PC-9 (cell line): ENCODE results near the gene OR5W2. TPM values are rescaled to one million over a fixed set of nuclear protein-coding genes. Genes with fewer than 3 reads are reported as not detected.

Experiments used
- Bru-seq: library from RNA; stranded (reverse); fragments of 400-500 nt; gene quantifications from one replicate; lab custom pipeline; 2021; lab: Mats Ljungman, UMichigan
- BruChase-seq, 2 experiments: library from RNA; stranded (reverse); fragments of 400-500 nt; gene quantifications; one replicate each; lab custom pipeline; 2021; lab: Mats Ljungman, UMichigan
- BruUV-seq: library from RNA; stranded (reverse); fragments of 400-500 nt; replicated peaks from 2 replicates; lab custom pipeline; 2021; lab: Mats Ljungman, UMichigan
- CTCF ChIA-PET: fragments of 300-600 bp; sonication (Branson Sonifier 250); formaldehyde crosslinking; loops from one replicate; lab custom pipeline; 2022; ENCODE audit warnings: antibody characterized with exemption; lab: Charles Lee
- POLR2A ChIA-PET: fragments of 300-600 bp; sonication (Branson Sonifier 250); formaldehyde crosslinking; loops from one replicate; lab custom pipeline; 2022; ENCODE audit warnings: antibody characterized with exemption; ENCODE audit not compliant: unreplicated experiment; lab: Charles Lee
- DNase-seq, 2 experiments: peaks; one replicate each; pipeline versions ENCODE4 v3.0.0 to v3.0.0-alpha.2; 2015 to 2022; ENCODE audit warnings: mixed read lengths in 1 of 2
- H2AFZ ChIP-seq: fragments of 200-600 bp; sonication (generic); 2 replicates; pipeline ENCODE4 v1.8.1; 2017; ENCODE audit warnings: antibody characterized with exemption
- H3F3A ChIP-seq: fragments of 200-600 bp; sonication (generic); 2 replicates; pipeline ENCODE4 v1.8.1; 2017; ENCODE audit warnings: antibody characterized with exemption, mild to moderate bottlenecking, low read depth; ENCODE audit not compliant: insufficient read depth
- H3K27ac ChIP-seq: fragments of 200-600 bp; sonication (generic); 2 replicates; pipeline ENCODE4 v1.6.1; 2016; ENCODE audit warnings: mixed run types
- H3K27me3 ChIP-seq: fragments of 200-600 bp; sonication (generic); 2 replicates; pipeline ENCODE4 v1.6.1; 2016; ENCODE audit warnings: low read depth, mixed run types; ENCODE audit not compliant: insufficient read depth
- H3K36me3 ChIP-seq: fragments of 200-600 bp; sonication (generic); 2 replicates; pipeline ENCODE4 v1.6.1; 2016; ENCODE audit warnings: low read depth, mixed run types
- H3K4me1 ChIP-seq: fragments of 200-600 bp; sonication (generic); replicated peaks from 2 replicates; pipeline ENCODE4 v1.6.1; 2016; ENCODE audit warnings: mixed run types; ENCODE audit not compliant: insufficient read depth
- H3K4me2 ChIP-seq: fragments of 200-600 bp; sonication (generic); 2 replicates; pipeline ENCODE4 v1.6.1; 2017; ENCODE audit warnings: mixed run types
- H3K4me3 ChIP-seq: fragments of 200-600 bp; sonication (generic); 2 replicates; pipeline ENCODE4 v1.6.1; 2016; ENCODE audit warnings: mixed run types
- H3K79me2 ChIP-seq: fragments of 200-600 bp; sonication (generic); 2 replicates; pipeline ENCODE4 v1.6.1; 2017; ENCODE audit warnings: low read depth, mixed run types
- H3K9me2 ChIP-seq: fragments of 200-600 bp; sonication (generic); 2 replicates; pipeline ENCODE4 v1.8.1; 2017; ENCODE audit warnings: mild to moderate bottlenecking; ENCODE audit not compliant: insufficient read depth
- H3K9me3 ChIP-seq: fragments of 200-600 bp; sonication (generic); 2 replicates; pipeline ENCODE4 v1.8.1; 2016; ENCODE audit warnings: low read depth; ENCODE audit not compliant: insufficient read depth
- H4K20me1 ChIP-seq: fragments of 200-600 bp; sonication (generic); 2 replicates; pipeline ENCODE4 v1.8.1; 2017; ENCODE audit not compliant: insufficient read depth
- CTCF ChIP-seq: fragments of 200-600 bp; sonication (generic); conservative IDR thresholded peaks from 2 replicates; pipeline ENCODE4 v1.6.1; 2017; ENCODE audit warnings: mixed run types, antibody characterized with exemption, mild to moderate bottlenecking, moderate library complexity
- EZH2 ChIP-seq: fragments of 200-600 bp; sonication (generic); IDR thresholded peaks from 2 replicates; pipeline ENCODE4 v1.8.0; 2017; ENCODE audit warnings: antibody characterized with exemption, low read depth
- intact Hi-C: fragments of 100-400 bp; cut with micrococcal nuclease; formaldehyde crosslinking; loops from one replicate; pipeline ENCODE4 v1.10.0; 2022; ENCODE audit not compliant: unreplicated experiment
- long read RNA-seq: library from polyadenylated mRNA; stranded (forward); transcript quantifications from one replicate; pipeline ENCODE4 v2.0.0, GENCODE V29; 2022
- total RNA-seq: library from RNA; stranded (reverse); gene quantifications from 2 replicates; pipeline ENCODE4 v1.2.3, GENCODE V29; 2021

The OR5W2 gene
- total RNA-seq (not detected in 2 replicates), Bru-seq, nascent RNA (not detected), BruChase-seq, experiment 1, labeled RNA remaining after a 2-hour chase (not detected), BruChase-seq, experiment 2, labeled RNA remaining after a 6-hour chase (not detected)
- long read RNA-seq: 0 reads

GRCh38 chr11:55914482-55914881 lies at the start of gene OR5W2:
OR5W2 (minus strand) TSS chr11:55914582; CDS start chr11:55914582, 0 bp downstream.
- no peak within 1 kb of the TSS for H3K27ac ChIP-seq
- TF ChIP-seq CTCF: no peak
- no peak for TF ChIP-seq EZH2
- H3K9me3 ChIP-seq: no peaks in the 10 kb centered on the region
- BruUV-seq: no TSS peak
- H3K9me2 ChIP-seq: peaks cover 3% of the 10 kb centered on the region; the same call in 1 of the 2 replicates
- ChIA-PET CTCF (no interaction called here), POLR2A (no interaction called here)
- H3K4me2 ChIP-seq: no peak within 1 kb of the TSS
- H4K20me1 ChIP-seq: no peaks in the 10 kb centered on the region
- H3K4me1 ChIP-seq: no peaks in the 10 kb centered on the region
- H3F3A ChIP-seq: no peaks in the 10 kb centered on the region
- H3K79me2 ChIP-seq: no peaks in the 10 kb centered on the region
- no peak within 1 kb of the TSS for H2AFZ ChIP-seq
- intact Hi-C loops: no loop called here
- no peaks in the 10 kb centered on the region for H3K27me3 ChIP-seq
- H3K36me3 ChIP-seq: no peaks in the 10 kb centered on the region
- no peak within 1 kb of the TSS for H3K4me3 ChIP-seq
- DNase-seq: no peak

- ChIA-PET CTCF (no interaction called here), POLR2A (no interaction called here)
- H3K4me1 ChIP-seq: no peaks in the 10 kb centered on the region
- H3K36me3 ChIP-seq: no peaks in the 10 kb centered on the region
- no peaks in the 10 kb centered on the region for H3K27me3 ChIP-seq
- H3K9me3 ChIP-seq: no peaks in the 10 kb centered on the region
- H3F3A ChIP-seq: no peaks in the 10 kb centered on the region
- intact Hi-C loops: loop anchor here (1.0 kb wide), 1 partner anchor 24 kb away; no protein-coding TSS in a partner anchor
- no TSS peak for BruUV-seq
- TF ChIP-seq CTCF (no peak), EZH2 (no peak)
- no peak overlapping the region for H3K4me2 ChIP-seq
- no peaks in the 10 kb centered on the region for H3K9me2 ChIP-seq
- no peak overlapping the region for H2AFZ ChIP-seq
- H3K4me3 ChIP-seq: no peak overlapping the region
- no peak overlapping the region for H3K27ac ChIP-seq
- no peaks in the 10 kb centered on the region for H3K79me2 ChIP-seq
- 0 out of 2 replicates have a peak, but pooled peaks cover 5% of the 10 kb centered on the region for H4K20me1 ChIP-seq
- no peak for DNase-seq
Measured at GRCh38 chr11:55956521-55956920, 42.1 kb upstream of the OR5W2 start.

DNA sequence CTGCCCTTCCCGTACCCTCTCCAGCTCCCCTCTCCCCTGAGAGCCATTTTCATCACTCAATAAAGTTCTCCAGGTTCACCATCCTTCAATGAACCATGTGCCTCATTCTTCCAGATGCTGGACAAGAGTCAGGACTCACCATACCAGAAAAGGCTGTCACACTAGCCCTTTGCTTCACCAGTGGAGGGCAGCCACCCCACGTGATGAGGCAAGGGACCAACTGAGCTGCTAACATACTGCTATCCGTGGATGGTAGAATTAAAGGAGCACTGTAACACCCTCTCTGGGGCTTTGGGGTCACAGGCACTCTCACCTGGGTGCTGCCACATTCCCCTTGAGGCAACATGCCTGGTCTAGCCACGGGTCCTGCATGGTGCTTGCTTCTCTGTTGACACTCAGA lies 34.9 kb upstream of the OR5W2 start:
- intact Hi-C loops: no loop called here
- POLR2A ChIA-PET: no interaction called here

More for the DNA sequence above, 34.9 kb upstream of the OR5W2 start:
- CTCF ChIA-PET: no interaction called here
- TF ChIP-seq CTCF (no peak), EZH2 (no peak)
- Histone ChIP-seq H3K9me2 (no peaks in the 10 kb centered on the region), H2AFZ (no peak overlapping the region), H3K36me3 (no peaks in the 10 kb centered on the region), H3K4me2 (no peak overlapping the region), H4K20me1 (no peaks in the 10 kb centered on the region), H3K27ac (no peak overlapping the region), H3K4me1 (no peaks in the 10 kb centered on the region), H3K4me3 (no peak overlapping the region), H3K9me3 (peaks cover 3% of the 10 kb centered on the region; the same call in 1 of the 2 replicates), H3K79me2 (no peaks in the 10 kb centered on the region), H3F3A (no peaks in the 10 kb centered on the region), H3K27me3 (no peaks in the 10 kb centered on the region)
- no TSS peak for BruUV-seq
- DNase-seq: no peak
